Pancreas (tissue), 10 donors: ENCODE results near the gene NRAP. TPM values are rescaled to one million over a fixed set of nuclear protein-coding genes. Genes with fewer than 3 reads are reported as not detected.

Source experiments
- ATAC-seq, 4 donors: fragments of 200-7000 bp; cut with Tn5 transposase; one replicate each; pipeline versions ENCODE4 v1.8.0 to v1.9.1; 2020; ENCODE audit warnings: mild to moderate bottlenecking in 4 of 4, moderate library complexity in 4 of 4
- DNase-seq, 6 donors: peaks; one replicate each; pipeline ENCODE4 v3.0.0-alpha.2; 2020
- FAIRE-seq: peaks from 2 replicates; lab custom pipeline; 2012; peaks lifted over from hg19 to GRCh38; lab: Jason Lieb, UNC
- H3K27ac ChIP-seq, 4 donors: fragments of 200-600 bp; sonication (generic); 1 replicate in 3 of 4; 2 replicates in 1 of 4; pipeline versions ENCODE4 v1.5.0 to v1.8.0; 2020
- H3K27me3 ChIP-seq, 4 donors: fragments of 200-600 bp; one replicate each; pipeline ENCODE4 v1.8.0; 2021
- H3K36me3 ChIP-seq, 3 donors: fragments of 200-600 bp; sonication (generic) in 1 of 3; one replicate each; pipeline versions ENCODE4 v1.5.0 to v1.8.0; 2020 to 2021
- H3K4me1 ChIP-seq, 3 donors: fragments of 200-600 bp; one replicate each; pipeline ENCODE4 v1.8.0; 2021
- H3K4me3 ChIP-seq, 4 donors: fragments of 200-600 bp; sonication (generic) in 2 of 4; one replicate each; pipeline versions ENCODE4 v1.5.0 to v1.8.0; 2020 to 2021
- H3K9me3 ChIP-seq, 4 donors: fragments of 200-600 bp; one replicate each; pipeline ENCODE4 v1.8.0; 2021
- CTCF ChIP-seq, 4 donors: fragments of 200-600 bp; sonication (generic) in 3 of 4; IDR thresholded peaks; one replicate each; pipeline versions ENCODE4 v1.5.0 to v1.8.0; 2021; ENCODE audit warnings: antibody characterized with exemption in 4 of 4
- WGBS, 2 donors: extraction: QIAGEN DNeasy Blood & Tissue Kit; methylation state at CpG; one replicate each; pipeline ENCODE4 v1.1.7; 2013; 5-methylcytosine and 5-hydroxymethylcytosine counted together
- intact Hi-C, 3 donors: fragments of 100-400 bp; cut with DNase I; formaldehyde crosslinking; loops; one replicate each; pipeline versions ENCODE4 v1.11.1 to v1.14.2; 2022
- polyA plus RNA-seq, 2 donors: library from polyadenylated mRNA; stranded (reverse); fragments of 200-250 nt; gene quantifications; one replicate each; pipeline ENCODE4 v1.2.3, GENCODE V29; 2013
- total RNA-seq, 6 donors: library from RNA; stranded (reverse); fragmentation: NEBNext Ultra II Directional in 4 of 6; extraction: Animal tissue kit (Norgen Biotek cat#: 25700) in 4 of 6; gene quantifications; one replicate each; pipeline versions ENCODE4 v1.2.1 to v1.2.4, GENCODE V29; 2021 to 2023
- donor health status: healthy with polysubstance abuse.
- donor health status: DM: no; HTN: no; CAD: no; lungs with moderate emphysema.
- donor health status: DM: no; HTN: no; CAD: no.
- donor health status: control.
- donor health status: control.
- donor health status: Bipolar disorder and iron deficiency.
- donor health status: DM: yes; HTN: yes; CAD: no.
- donor health status: DM: no; HTN: no; CAD: no.
- donor health status: DM: no; HTN: no; CAD: no.
- donor health status: DM: yes; HTN: yes; CAD: no.

The NRAP gene
- total and polyA plus RNA-seq, 8 donors = 0.03 to 0.67 (median 0.04) TPM; not detected in 1

DNA sequence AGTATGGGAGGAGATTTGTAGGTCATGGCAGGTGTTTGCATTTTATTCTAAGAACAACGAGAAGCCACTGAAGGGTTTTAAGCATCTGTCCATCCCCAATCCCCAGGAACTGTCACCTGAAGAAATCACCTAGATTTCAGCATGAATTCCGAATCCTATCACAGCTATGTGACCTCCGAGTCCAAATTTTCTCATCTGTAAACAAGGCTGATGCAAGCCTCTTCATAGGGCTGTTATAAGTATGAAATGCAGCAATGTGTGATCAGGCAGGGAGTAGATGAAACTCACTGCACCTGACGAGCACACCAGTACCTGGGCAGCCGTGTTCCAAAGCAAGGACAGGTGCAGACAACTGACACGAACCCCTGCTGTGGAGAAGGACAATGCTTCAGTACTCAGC is 97.0 kb downstream of the NRAP start:
- Histone ChIP-seq H3K9me3 (no peaks in the 10 kb centered on the region), H3K36me3 (no peaks in the 10 kb centered on the region), H3K27me3 (no peaks in the 10 kb centered on the region), H3K4me3 (no peak overlapping the region), H3K27ac (no peak overlapping the region), H3K4me1 (peaks cover 0 to 9% (median 0%) of the 10 kb centered on the region in 3 donors)
- WGBS, 2 donors = 65 to 67% methylated on average over 6 of the region's 6 CpGs
- no peak for ATAC-seq
- TF ChIP-seq CTCF (IDR thresholded peaks at IDR 0.05) = no peak
- no peak for DNase-seq
- intact Hi-C loops = loop anchor here in 1 of 3 donors (5.0 kb wide), 1 partner anchor 45 kb away; no protein-coding TSS in a partner anchor
- FAIRE-seq = no peak

- no peak overlapping the region for H3K4me3 ChIP-seq
- no peak for ATAC-seq
- no peak for FAIRE-seq
- peaks cover 0 to 9% (median 0%) of the 10 kb centered on the region in 3 donors for H3K4me1 ChIP-seq
- no peak for TF ChIP-seq CTCF (IDR thresholded peaks at IDR 0.05)
- no peak for DNase-seq
- WGBS, 2 donors = 0 to 16% methylated on average over 1 of the region's 1 CpG
- H3K9me3 ChIP-seq = no peaks in the 10 kb centered on the region
- intact Hi-C loops = loop anchor here in 1 of 3 donors (5.0 kb wide), 1 partner anchor 43 kb away; no protein-coding TSS in a partner anchor
- H3K27me3 ChIP-seq = no peaks in the 10 kb centered on the region
- H3K27ac ChIP-seq = no peak overlapping the region
- no peaks in the 10 kb centered on the region for H3K36me3 ChIP-seq
These were observed 98.5 kb downstream of the NRAP start for GRCh38 chr10:113565364-113565763.

GRCh38 chr10:113563306-113564088 is 100.3 kb downstream of the NRAP start:
- no peaks in the 10 kb centered on the region for H3K27me3 ChIP-seq
- 5 to 6% methylated on average over 18 of the region's 18 CpGs for WGBS, 2 donors
- FAIRE-seq (no peak), DNase-seq (peak; percentile 70 to 96 (median 86)), ATAC-seq (peak; percentile 91 to 99 (median 98))
- H3K36me3 ChIP-seq = no peaks in the 10 kb centered on the region
- TF ChIP-seq CTCF (IDR thresholded peaks at IDR 0.05) = peak; percentile 98 to 99 (median 99)
- no peaks in the 10 kb centered on the region for H3K9me3 ChIP-seq
- H3K4me3 ChIP-seq = peak overlapping the region in 3 of 4 donors; percentile 20 to 49 (median 44)
- H3K4me1 ChIP-seq = peaks cover 0 to 9% (median 0%) of the 10 kb centered on the region in 3 donors
- intact Hi-C loops = no loop called here
- H3K27ac ChIP-seq = peak overlapping the region in 2 of 4 donors; percentile 41 to 44

DNA sequence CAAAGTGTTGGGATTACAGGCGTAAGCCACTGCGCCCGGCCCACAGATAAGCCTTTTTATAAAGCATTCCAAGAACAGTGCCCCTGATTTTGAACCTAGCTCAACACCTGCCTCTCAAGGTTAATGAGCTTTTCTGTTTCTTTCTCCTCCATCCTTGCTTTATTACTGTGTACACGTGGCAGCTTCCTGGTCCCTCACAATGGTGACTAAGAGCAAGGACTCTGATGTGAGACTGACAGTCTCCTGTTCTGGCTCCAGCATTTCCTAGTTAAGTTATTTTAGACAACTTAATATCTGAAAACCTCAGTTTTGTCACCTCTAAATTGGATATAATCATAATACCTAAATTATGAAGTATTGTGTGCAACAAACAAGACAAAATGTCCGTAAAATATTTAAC is 101.1 kb downstream of the NRAP start:
- Histone ChIP-seq H3K9me3 (no peaks in the 10 kb centered on the region), H3K27ac (peak overlapping the region in 2 of 4 donors; percentile 41 to 44), H3K36me3 (no peaks in the 10 kb centered on the region), H3K4me1 (peaks cover 0 to 9% (median 0%) of the 10 kb centered on the region in 3 donors), H3K27me3 (no peaks in the 10 kb centered on the region), H3K4me3 (peak overlapping the region in 1 of 4 donors; percentile 49)
- FAIRE-seq (no peak), DNase-seq (no peak), ATAC-seq (peak in 2 of 4 donors; percentile 45 to 64)
- TF ChIP-seq CTCF (IDR thresholded peaks at IDR 0.05) = no peak
- intact Hi-C loops = no loop called here
- WGBS, 2 donors = 70 to 82% methylated on average over 5 of the region's 5 CpGs

DNA sequence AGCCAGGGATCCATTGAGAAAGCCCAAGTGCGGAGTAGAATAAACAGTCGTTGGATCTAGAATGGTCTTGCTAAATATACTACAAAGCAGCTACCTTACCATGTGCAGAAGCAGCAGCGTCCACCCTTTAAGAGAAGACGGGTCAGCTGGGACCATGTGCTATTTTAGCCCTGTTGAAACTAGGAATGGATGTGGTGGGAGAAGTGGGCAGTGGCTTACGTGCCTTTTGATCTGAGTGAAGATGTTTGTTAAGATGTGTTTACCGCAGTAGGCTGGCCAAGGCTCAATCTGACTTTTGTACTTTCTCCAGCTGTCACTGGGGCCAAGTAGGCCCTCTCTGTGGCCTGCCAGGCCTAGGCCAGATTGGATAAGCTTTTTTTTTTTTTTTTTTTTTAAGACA is 101.8 kb downstream of the NRAP start:
- 71 to 72% methylated on average over 6 of the region's 6 CpGs for WGBS, 2 donors
- H3K4me1 ChIP-seq = peaks cover 0 to 11% (median 0%) of the 10 kb centered on the region in 3 donors
- no peaks in the 10 kb centered on the region for H3K36me3 ChIP-seq
- no peaks in the 10 kb centered on the region for H3K27me3 ChIP-seq
- ATAC-seq (peak in 3 of 4 donors; percentile 4 to 24 (median 5)), DNase-seq (no peak), FAIRE-seq (no peak)
- peak overlapping the region in 1 of 4 donors; percentile 8 for H3K27ac ChIP-seq
- no peaks in the 10 kb centered on the region for H3K9me3 ChIP-seq
- TF ChIP-seq CTCF (IDR thresholded peaks at IDR 0.05) = no peak
- intact Hi-C loops = no loop called here
- no peak overlapping the region for H3K4me3 ChIP-seq
